Placental epithelial cell (primary cell): Measurements from ENCODE around the gene TRANK1. TPM values are rescaled to one million over a fixed set of nuclear protein-coding genes. Genes with fewer than 3 reads are reported as not detected.

ENCODE experiments used
- small RNA-seq: library from RNA; depleted of rRNA; stranded (forward); fragments of <200 nt; gene quantifications from one replicate; pipeline ENCODE3, GENCODE V24; 2012
- total RNA-seq: library from RNA; depleted of rRNA; stranded (reverse); fragments of >200 nt; gene quantifications from 2 replicates; pipeline ENCODE4 v1.2.3, GENCODE V29; 2012

The TRANK1 gene
- 1.4 and 3.1 TPM in 2 replicates for total RNA-seq

DNA sequence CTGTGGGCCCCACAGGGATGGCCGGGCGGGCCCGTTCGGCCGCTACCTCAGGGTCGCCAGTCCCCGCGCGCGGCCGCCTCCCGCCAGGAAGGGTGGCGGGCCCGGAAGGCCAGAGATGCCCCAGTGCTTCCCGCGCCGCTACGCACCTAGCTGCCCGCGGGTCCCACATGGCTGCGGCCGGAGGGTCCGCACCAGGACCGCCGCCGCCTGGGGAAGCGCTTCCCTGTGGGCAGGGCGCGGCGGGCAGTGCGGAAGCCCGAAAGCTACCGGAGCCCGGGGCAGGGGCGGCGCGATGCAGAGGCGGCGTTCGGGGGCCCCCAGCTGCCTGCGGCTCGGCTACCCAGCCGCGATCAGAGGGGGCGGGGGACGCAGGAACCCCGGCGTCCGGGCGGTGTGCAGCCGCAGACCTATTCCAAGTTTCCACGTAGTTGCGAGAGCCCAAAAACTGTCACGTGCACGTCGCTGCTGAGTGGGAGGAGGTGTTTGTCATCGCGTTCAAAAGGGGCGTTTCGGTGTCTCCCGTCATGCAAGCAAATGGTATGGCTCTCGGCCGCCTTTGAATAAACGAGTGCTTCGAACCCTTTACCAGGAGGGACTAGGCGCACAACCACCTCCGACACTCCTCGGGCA is at the start of gene TRANK1:
TRANK1 (minus strand) TSS at position 414 of the 630 bp plus-strand sequence; CDS start at position 169, 245 bp downstream.

GRCh38 chr3:36993326-36994283 is 48.8 kb upstream of the TRANK1 start, which contains the start of gene MLH1:
Gene MLH1, plus strand, starts transcription at chr3:36993518. Its CDS starts 30 bp downstream, at chr3:36993548.

GRCh38 chr3:36992806-36993325 is 48.0 kb upstream of the TRANK1 start, which contains the start of gene EPM2AIP1:
Gene EPM2AIP1, minus strand, starts transcription at chr3:36993131. Its CDS starts 54 bp downstream, at chr3:36993077.

Small RNA genes within 50 kb of the gene (small RNA-seq; reads per million reads assigned to genes)
- 0.09 reads per million for gene RNU6ATAC4P

Other genes with a start within 250 kb of the TRANK1 start
- not detected in 2 replicates for gene DCLK3, start 180.5 kb downstream of the TRANK1 start, total RNA-seq
- 17.5 and 18.5 TPM in 2 replicates for gene EPM2AIP1, start 48.1 kb upstream of the TRANK1 start, total RNA-seq
- gene MLH1, start 48.5 kb upstream of the TRANK1 start, total RNA-seq = 43.5 and 64.8 TPM in 2 replicates
- gene LRRFIP2, start 229.5 kb upstream of the TRANK1 start, total RNA-seq = 24.9 and 26.7 TPM in 2 replicates